LNCAP (cell line): ENCODE measurements around the gene CASZ1.

Experiments
- TF ChIP-seq, protein P1 (sequence below): fragments of 450-650 bp; IDR thresholded peaks from 2 replicates; pipeline ENCODE4 v1.5.1; 2017; ENCODE audit warnings: mild to moderate bottlenecking

The CASZ1 gene

DNA sequence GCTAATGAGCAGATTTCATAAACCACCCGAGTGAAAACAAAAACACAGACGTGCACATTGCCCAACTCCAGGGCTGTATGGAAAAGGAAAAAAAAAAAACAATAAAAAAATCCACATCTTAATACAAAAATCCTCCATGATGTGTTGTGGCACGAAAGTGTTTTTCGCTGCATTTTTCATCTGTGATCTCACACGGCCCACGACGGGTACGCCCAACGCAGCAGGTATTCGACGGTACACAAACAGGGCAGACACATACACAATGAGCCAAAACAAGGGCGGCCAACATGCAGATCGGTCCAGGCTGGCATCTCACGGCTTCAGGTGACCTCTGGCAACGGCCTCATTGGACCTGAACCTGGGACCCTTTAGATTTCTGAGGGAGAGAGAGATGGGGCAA is 31.1 kb downstream of the CASZ1 start:
- TF ChIP-seq, protein P1, sequence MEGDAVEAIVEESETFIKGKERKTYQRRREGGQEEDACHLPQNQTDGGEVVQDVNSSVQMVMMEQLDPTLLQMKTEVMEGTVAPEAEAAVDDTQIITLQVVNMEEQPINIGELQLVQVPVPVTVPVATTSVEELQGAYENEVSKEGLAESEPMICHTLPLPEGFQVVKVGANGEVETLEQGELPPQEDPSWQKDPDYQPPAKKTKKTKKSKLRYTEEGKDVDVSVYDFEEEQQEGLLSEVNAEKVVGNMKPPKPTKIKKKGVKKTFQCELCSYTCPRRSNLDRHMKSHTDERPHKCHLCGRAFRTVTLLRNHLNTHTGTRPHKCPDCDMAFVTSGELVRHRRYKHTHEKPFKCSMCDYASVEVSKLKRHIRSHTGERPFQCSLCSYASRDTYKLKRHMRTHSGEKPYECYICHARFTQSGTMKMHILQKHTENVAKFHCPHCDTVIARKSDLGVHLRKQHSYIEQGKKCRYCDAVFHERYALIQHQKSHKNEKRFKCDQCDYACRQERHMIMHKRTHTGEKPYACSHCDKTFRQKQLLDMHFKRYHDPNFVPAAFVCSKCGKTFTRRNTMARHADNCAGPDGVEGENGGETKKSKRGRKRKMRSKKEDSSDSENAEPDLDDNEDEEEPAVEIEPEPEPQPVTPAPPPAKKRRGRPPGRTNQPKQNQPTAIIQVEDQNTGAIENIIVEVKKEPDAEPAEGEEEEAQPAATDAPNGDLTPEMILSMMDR: no peak

DNA sequence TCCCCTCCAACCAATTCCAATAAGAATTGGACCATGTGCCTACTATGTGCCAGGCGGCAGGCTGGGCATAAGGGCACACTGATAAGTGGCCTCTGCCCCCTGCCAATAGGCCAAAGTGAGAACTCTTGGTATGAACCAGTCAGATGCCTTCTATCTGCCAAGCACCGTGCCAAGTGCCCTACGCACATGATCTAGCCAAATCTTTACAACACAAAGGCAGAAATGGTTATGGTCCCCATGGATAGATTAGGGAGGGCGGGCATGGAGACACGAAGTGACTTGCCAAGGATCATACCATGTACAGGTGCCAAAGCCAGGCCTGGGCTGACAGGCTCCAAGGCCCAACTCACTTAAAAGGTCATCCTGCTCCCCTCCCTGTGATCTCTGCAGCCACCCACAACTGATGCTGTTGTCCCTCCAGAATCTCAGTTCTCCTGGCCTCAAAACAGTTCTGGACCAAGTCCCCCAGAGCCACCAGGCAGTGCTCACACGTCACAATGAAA is 32.1 kb downstream of the CASZ1 start:
- TF ChIP-seq, protein P1: no peak

DNA sequence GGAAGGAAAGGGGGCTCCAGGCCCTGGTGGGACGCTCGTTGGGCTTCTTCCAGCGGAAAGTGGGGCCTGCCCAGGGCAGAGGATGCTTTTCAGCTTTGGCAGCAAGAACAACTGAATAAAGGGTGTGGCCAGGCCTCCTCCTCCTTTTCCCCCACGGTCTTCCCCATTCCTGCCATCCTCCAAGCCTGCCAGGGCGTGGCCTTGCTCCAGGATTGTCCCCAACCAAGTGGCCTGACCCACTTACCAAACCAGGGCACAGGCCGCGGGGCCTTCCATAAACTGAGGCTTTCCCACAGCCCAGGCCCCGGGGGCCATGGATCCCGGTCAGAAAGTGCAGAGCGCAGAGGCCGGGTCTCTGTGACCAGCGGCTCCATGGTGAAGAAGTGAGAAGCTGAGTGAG is 33.6 kb downstream of the CASZ1 start:
- TF ChIP-seq, protein P1: no peak

DNA sequence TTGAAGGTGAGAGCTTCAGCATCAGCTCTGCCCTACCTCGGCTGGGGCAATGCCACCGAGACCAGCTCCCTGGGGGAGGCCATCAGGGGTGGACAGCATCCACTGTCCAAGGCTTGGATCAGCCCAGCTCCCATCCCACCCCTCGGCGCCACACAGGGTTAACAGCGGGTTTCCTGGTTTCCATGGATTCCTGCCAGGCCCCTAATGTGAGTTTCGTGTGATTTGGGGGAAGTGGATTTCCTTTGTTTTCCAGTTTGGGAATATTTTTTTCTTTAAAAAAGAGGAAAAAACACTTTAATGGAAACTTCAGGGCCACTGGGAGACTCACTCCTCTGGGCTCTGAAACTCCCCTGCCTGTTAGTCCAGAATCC is 34.3 kb downstream of the CASZ1 start:
- TF ChIP-seq, protein P1: no peak

DNA sequence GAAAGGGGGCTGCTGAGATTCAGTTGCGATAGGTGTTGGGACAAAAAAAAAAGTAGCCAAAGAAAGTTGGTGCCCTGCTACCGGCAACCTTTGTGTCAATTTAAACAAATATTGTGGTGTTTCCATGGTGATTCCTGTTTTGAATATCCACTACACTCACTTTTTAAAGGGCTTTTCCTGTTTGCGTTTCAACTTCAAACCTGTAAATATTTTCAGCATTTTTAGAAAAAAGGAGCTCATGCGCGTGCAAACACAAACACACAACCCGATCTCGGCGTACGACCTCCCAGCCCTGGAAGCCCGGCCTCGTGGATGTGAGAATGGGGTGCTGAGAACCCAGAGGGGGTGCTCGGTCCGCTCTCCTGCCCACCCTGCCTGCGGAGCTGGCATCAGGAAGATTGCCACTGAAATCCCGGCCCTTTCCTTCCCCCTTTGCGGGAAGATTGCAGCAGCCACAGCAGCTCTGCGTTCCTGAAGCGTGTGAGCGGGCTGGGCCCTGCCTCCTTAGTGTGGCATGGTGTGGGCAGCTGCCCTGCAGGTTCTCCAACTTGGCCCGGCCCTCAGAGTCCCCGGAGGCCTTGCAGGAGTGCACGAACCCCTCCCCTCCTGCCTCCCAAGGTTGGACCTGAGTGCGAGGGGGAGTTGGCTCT is 34.8 kb downstream of the CASZ1 start:
- TF ChIP-seq, protein P1: no peak

DNA sequence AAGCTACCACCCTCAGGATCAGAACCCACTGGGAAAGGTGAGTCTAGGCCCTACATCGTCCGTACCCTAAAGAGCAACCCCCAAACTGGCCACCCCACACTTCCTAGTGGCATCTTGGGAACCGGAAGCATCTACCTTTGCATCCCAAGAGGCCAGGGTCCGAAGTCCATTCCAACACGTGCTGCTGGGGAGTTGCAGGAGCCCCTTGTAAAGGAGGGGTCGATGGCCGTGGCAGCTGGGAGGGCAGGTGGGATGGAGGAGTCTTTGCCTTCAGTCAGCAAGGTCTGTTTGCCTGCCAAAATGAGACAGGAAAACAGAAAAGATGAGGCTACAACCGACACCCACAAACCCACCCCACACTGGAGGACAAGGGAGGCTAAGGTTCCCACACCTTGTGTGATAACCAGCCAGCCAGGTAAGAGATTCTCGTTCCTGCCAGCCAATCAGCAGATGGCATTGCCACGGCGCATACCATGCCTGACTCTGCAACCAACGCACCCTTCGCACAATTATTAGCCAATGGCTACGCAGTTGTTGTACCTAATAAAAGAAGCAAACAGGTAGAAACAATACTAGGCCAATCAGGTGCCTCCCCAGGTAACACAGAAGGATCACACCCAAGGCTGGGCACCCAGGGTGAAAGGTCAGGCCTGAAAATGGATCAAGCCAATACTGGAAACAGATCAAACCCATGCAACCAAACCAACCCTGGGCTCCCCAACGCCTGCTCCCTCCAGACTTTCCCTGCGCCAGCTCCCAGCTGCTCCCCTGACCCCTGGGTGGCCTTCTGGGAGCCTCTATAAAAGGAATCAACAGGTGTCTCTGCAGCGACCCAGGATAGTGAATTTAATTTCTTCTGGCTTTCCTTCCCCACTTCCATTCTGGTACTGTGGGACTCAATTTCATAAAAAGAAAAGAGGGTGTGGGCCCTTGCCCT is 35.6 kb downstream of the CASZ1 start:
- TF ChIP-seq, protein P1: no peak

DNA sequence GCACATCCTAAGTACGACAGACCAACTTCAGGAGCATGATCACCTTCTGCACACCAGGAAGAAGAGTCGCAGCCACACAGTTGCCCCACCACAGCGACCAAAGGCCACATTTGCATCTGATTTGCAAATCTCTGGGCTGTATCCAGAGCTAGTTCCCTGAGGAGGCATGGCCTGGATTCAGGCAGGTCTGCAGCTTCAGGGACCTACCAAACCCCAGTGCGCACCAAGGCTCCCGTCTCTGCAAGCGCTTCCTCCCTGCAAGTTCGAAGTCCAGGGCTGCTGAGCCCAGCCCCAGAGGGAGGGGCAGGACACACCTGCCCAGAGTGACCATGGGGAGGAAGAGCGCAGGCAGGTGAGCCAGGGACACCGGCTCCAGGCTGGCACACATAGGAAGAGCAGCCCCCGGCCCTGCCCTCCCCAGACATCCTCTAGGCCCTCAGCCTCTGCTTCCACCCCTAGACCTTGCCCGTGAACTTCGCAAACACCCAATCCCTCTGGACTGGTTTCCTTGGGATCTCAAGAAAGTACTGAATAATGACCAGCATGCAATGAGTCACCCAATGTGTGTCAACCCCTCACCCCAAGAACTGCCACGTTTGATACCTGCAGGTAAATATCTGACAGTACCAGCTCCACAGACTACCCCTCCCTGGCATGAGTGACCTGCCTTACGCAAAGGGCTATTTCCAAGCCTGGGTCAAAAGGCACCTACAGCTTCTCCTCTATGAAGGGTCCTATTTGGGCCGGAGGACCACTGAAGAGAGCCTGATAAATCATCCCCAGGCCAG is 36.8 kb downstream of the CASZ1 start:
- TF ChIP-seq, protein P1: no peak
